ENCODE measurements around the gene POLR3E.

DNA sequence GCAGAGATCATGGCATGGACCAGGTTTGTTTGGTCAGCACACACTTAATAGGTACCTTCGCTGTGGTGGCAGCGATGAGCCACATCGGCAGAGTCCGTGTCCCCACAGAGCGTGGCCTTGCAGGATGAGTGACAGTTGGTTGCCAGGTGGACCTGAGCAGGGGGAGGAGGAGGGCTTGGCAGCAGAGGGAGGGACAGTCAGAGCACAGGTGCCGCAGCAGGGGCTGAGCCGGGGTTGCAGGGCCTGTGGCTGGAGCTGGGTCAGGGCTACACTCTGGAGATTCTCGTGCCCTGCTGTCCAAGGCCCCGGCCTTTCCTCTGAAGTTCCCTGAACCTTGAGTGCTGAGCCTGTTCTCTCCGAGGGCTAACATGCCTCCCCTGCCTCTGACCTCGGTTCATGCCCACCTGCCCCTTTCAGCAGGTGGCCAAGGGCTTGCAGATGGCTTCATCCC is 24.8 kb downstream of the POLR3E start:
- TF ChIP-seq, protein P1, sequence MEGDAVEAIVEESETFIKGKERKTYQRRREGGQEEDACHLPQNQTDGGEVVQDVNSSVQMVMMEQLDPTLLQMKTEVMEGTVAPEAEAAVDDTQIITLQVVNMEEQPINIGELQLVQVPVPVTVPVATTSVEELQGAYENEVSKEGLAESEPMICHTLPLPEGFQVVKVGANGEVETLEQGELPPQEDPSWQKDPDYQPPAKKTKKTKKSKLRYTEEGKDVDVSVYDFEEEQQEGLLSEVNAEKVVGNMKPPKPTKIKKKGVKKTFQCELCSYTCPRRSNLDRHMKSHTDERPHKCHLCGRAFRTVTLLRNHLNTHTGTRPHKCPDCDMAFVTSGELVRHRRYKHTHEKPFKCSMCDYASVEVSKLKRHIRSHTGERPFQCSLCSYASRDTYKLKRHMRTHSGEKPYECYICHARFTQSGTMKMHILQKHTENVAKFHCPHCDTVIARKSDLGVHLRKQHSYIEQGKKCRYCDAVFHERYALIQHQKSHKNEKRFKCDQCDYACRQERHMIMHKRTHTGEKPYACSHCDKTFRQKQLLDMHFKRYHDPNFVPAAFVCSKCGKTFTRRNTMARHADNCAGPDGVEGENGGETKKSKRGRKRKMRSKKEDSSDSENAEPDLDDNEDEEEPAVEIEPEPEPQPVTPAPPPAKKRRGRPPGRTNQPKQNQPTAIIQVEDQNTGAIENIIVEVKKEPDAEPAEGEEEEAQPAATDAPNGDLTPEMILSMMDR (IDR thresholded peaks at IDR 0.05): no peak
- TF ChIP-seq EZH2 (IDR thresholded peaks at IDR 0.05; ENCODE audit: borderline replicate concordance, insufficient read depth, low read depth, low read length, poor library complexity, severe bottlenecking): no peak

Data from B cell (primary cell).